ENCODE data around the gene RPL35. TPM values are rescaled to one million over a fixed set of nuclear protein-coding genes. Genes with fewer than 3 reads are reported as not detected.

Gene RPL35
- total and polyA plus RNA-seq, 2 of the 8 experiments (the other 6 are each of a cell fraction or from before 2014, with no cell fraction given) = 1,831 to 2,448 TPM

DNA sequence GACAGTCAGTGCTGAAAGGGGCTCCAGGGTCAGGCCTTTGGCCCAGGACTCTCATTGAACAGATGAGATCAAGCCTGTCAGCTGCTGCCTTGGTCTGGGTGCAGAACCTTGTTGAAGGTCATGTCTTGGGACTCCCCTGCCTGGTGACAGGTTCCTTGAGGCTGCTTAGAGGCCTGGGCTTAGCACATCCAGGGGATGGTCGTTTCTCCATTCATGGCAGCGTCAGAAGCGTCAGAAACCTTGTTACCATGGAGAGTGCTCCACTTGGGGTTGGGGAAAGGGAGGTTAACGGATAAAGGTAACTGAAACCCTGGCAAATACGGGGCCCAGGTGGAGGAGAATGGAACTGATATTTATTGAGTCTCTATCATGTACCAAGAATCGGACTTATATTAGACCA, 9.0 kb upstream of the RPL35 start:
- Histone ChIP-seq H3K4ac (replicated peaks; ENCODE audit: insufficient read length, low read depth, low read length) (no peak overlapping the region), H3K9me3 (ENCODE audit: insufficient read depth in 2 of 2, low read depth in 1 of 2, low read length in 1 of 2) (peaks cover 0 to 3% of the 10 kb centered on the region in 2 experiments; a peak in 1 of 4 replicates), H3K4me2 (ENCODE audit: insufficient read depth in 1 of 2, low read depth in 2 of 2, low read length in 2 of 2) (peak overlapping the region; percentile 91 to 92), H2BK120ac (replicated peaks; ENCODE audit: low read depth, low read length) (no peak overlapping the region), H4K20me1 (replicated peaks in 1 of 2; ENCODE audit: control insufficient read depth in 1 of 2, insufficient read depth in 2 of 2, low read length in 2 of 2) (peaks cover 23 to 31% of the 10 kb centered on the region in 2 experiments), H3K23ac (ENCODE audit: insufficient read length) (no peak overlapping the region), H3K27me3 (replicated peaks in 1 of 4; ENCODE audit: control insufficient read depth in 3 of 4, extremely low read depth in 1 of 4, insufficient read depth in 3 of 4, low read length in 3 of 4) (no peaks in the 10 kb centered on the region), H3K14ac (ENCODE audit: insufficient read length) (no peak overlapping the region), H2AK5ac (ENCODE audit: low read depth, low read length) (0 out of 2 replicates have a peak overlapping the region, but pooled peaks have one; percentile 55), H4K5ac (ENCODE audit: insufficient read length, low read depth, low read length) (no peak overlapping the region), H3K79me1 (ENCODE audit: low read depth, low read length) (peaks cover 11% of the 10 kb centered on the region), H2BK20ac (ENCODE audit: low read length) (no peak overlapping the region), H3K4me3 (ENCODE audit: extremely low read depth in 1 of 4, insufficient read depth in 2 of 4, low read depth in 3 of 4, low read length in 4 of 4) (peak overlapping the region; percentile 86 to 95 (median 95); a peak in 5 of 8 replicates), H3K9ac (replicated peaks in 1 of 4; ENCODE audit: extremely low read depth in 1 of 4, low read depth in 3 of 4, low read length in 3 of 4) (peak overlapping the region; percentile 5 to 87 (median 48); a peak in 6 of 7 replicates), H3K23me2 (ENCODE audit: low read depth, low read length) (peaks cover 8% of the 10 kb centered on the region), H3K36me3 (ENCODE audit: control insufficient read depth in 2 of 4, insufficient read depth in 4 of 4, low read length in 3 of 4) (peaks cover 10 to 30% (median 19%) of the 10 kb centered on the region in 4 experiments), H2AFZ (ENCODE audit: low read length) (no peak overlapping the region), H2BK5ac (ENCODE audit: low read depth, low read length) (0 out of 2 replicates have a peak overlapping the region, but pooled peaks have one; percentile 60), H3K18ac (ENCODE audit: extremely low read depth, low read length) (no peak overlapping the region), H2BK12ac (ENCODE audit: low read depth, low read length) (0 out of 2 replicates have a peak overlapping the region, but pooled peaks have one; percentile 1), H3K79me2 (ENCODE audit: control insufficient read depth in 1 of 2, insufficient read depth in 2 of 2, low read length in 2 of 2) (peaks cover 20 to 62% of the 10 kb centered on the region in 2 experiments), H3K56ac (replicated peaks; ENCODE audit: insufficient read length, low read depth, low read length) (no peak overlapping the region), H4K91ac (replicated peaks; ENCODE audit: insufficient read length, low read length) (no peak overlapping the region), H3K27ac (ENCODE audit: low read depth, low read length) (no peak overlapping the region), H3K4me1 (replicated peaks in 1 of 4; ENCODE audit: control insufficient read depth in 3 of 4, insufficient read depth in 4 of 4, low read length in 3 of 4) (peaks cover 4 to 20% (median 13%) of the 10 kb centered on the region in 4 experiments), H2BK15ac (ENCODE audit: low read length) (no peak overlapping the region), H4K8ac (ENCODE audit: extremely low read depth, insufficient read depth, low read length) (no peak overlapping the region)
- no peak for DNase-seq (ENCODE audit: low read depth in 1 of 2, low spot score in 2 of 2)
- no peak for FAIRE-seq
- 83% methylated on average over 6 of the region's 6 CpGs; no CpG with 5 or more reads in 1 of the 2 experiments for WGBS, 2 experiments (ENCODE audit: extremely low coverage in 1 of 2, insufficient coverage in 1 of 2, insufficient read length in 1 of 2, insufficient replicate concordance in 2 of 2, low coverage in 1 of 2, low lambda C conversion rate in 2 of 2, missing lambda C conversion rate in 1 of 2)
- POLR2A ChIA-PET (ENCODE audit: partially characterized antibody) = interaction anchor here (1.3 to 31.1 kb wide), 4 partner anchors 8 to 304 kb away, joined by 3 to 573 read pairs (median 288); partner anchors contain the start of genes ARPC5L, RPL35 and WDR38
- CTCF ChIA-PET (ENCODE audit: partially characterized antibody) = interaction anchor here (0.7 to 5.1 kb wide), 7 partner anchors 10 to 274 kb away, joined by 3 to 18 read pairs (median 4); partner anchors contain the start of genes RPL35 and WDR38
- TF ChIP-seq, protein P1, sequence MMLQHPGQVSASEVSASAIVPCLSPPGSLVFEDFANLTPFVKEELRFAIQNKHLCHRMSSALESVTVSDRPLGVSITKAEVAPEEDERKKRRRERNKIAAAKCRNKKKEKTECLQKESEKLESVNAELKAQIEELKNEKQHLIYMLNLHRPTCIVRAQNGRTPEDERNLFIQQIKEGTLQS (IDR thresholded peaks at IDR 0.05; ENCODE audit: insufficient read depth, low read depth, low read length) = no peak
- TF ChIP-seq RBBP5 (IDR thresholded peaks at IDR 0.05; ENCODE audit: borderline replicate concordance, low read depth, low read length) = no peak
- no peak for TF ChIP-seq BACH1 (IDR thresholded peaks at IDR 0.05; ENCODE audit: low read length)
- no peak for TF ChIP-seq ZNF274 (IDR thresholded peaks at IDR 0.05; ENCODE audit: borderline replicate concordance, extremely low read depth, low read length)
- TF ChIP-seq, protein P2, sequence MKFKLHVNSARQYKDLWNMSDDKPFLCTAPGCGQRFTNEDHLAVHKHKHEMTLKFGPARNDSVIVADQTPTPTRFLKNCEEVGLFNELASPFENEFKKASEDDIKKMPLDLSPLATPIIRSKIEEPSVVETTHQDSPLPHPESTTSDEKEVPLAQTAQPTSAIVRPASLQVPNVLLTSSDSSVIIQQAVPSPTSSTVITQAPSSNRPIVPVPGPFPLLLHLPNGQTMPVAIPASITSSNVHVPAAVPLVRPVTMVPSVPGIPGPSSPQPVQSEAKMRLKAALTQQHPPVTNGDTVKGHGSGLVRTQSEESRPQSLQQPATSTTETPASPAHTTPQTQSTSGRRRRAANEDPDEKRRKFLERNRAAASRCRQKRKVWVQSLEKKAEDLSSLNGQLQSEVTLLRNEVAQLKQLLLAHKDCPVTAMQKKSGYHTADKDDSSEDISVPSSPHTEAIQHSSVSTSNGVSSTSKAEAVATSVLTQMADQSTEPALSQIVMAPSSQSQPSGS (IDR thresholded peaks at IDR 0.05; ENCODE audit: low read length) = no peak
- TF ChIP-seq RXRA (IDR thresholded peaks at IDR 0.05; ENCODE audit: insufficient read depth, low read depth, low read length) = no peak
- TF ChIP-seq SIX5 (IDR thresholded peaks at IDR 0.05; ENCODE audit: low read depth, low read length) = no peak
- no peak for TF ChIP-seq SIN3A (conservative IDR thresholded peaks at IDR 0.05 in 1 of 2, IDR thresholded peaks at IDR 0.05 in 1 of 2; ENCODE audit: low read depth in 1 of 2, low read length in 2 of 2)
- TF ChIP-seq GTF2F1 (IDR thresholded peaks at IDR 0.05; ENCODE audit: borderline replicate concordance, low read depth, low read length) = no peak
- TF ChIP-seq SIRT6 (IDR thresholded peaks at IDR 0.05; ENCODE audit: low read length) = no peak
